ENCODE measurements around the gene LDHAL6A. TPM values are rescaled to one million over a fixed set of nuclear protein-coding genes. Genes with fewer than 3 reads are reported as not detected.

The LDHAL6A gene
- total RNA-seq, 1 donor from 2014 or later = not detected

DNA sequence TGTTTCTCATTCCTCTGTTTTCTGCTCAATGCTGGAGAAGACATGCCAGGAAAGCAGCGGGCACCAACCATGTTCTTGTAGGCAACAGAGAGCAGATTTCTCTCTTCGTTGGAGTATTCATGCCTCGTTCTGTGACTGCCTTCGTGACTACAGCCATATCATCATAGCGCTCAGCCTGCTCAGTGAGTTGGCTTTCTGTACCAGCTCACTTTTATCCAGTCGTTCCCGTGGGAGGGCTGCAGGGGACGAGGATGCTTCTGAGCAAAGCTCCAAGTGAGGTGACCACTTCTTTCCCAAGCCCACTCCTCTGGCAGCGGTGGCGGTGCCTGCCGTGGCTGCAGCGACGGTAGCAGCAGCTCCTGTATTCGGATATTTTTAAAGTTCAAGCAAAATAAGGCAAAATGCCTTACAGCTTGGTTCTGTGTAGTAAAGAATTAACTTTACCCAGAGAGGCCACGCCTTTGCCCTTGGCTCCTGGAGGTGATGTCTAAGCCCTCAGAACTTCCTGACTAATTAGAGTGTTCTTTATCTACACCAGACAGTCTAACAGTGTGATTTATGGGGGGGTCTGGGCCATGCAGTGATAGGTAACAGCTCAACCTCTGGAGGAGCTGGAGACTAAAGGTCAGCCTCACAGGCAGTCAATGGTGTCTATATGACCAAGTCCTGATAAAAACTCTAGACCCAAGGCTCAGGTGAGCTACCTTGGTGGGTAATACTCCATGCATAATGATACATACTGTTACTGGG lies 35.3 kb downstream of the LDHAL6A start:
- H3K27me3 ChIP-seq = no peaks in the 10 kb centered on the region
- H3K27ac ChIP-seq = no peak overlapping the region
- intact Hi-C loops (cut with DNase I) = no loop called here
- DNase-seq = no peak
- TF ChIP-seq CTCF (IDR thresholded peaks at IDR 0.05) = no peak
- peaks cover 9% of the 10 kb centered on the region for H3K4me1 ChIP-seq
- no peak overlapping the region for H3K4me3 ChIP-seq
- peak; percentile 12 for ATAC-seq
- peaks cover 36% of the 10 kb centered on the region for H3K36me3 ChIP-seq
- no peaks in the 10 kb centered on the region for H3K9me3 ChIP-seq

- ATAC-seq (no peak), DNase-seq (no peak)
- no peak for TF ChIP-seq CTCF (IDR thresholded peaks at IDR 0.05)
- peaks cover 43% of the 10 kb centered on the region for H3K36me3 ChIP-seq
- intact Hi-C loops (cut with DNase I) = no loop called here
- peaks cover 9% of the 10 kb centered on the region for H3K4me1 ChIP-seq
- H3K9me3 ChIP-seq = no peaks in the 10 kb centered on the region
- no peak overlapping the region for H3K4me3 ChIP-seq
- no peak overlapping the region for H3K27ac ChIP-seq
- H3K27me3 ChIP-seq = no peaks in the 10 kb centered on the region
Observed at GRCh38 chr11:18491924-18492323, 36.3 kb downstream of the LDHAL6A start.

DNA sequence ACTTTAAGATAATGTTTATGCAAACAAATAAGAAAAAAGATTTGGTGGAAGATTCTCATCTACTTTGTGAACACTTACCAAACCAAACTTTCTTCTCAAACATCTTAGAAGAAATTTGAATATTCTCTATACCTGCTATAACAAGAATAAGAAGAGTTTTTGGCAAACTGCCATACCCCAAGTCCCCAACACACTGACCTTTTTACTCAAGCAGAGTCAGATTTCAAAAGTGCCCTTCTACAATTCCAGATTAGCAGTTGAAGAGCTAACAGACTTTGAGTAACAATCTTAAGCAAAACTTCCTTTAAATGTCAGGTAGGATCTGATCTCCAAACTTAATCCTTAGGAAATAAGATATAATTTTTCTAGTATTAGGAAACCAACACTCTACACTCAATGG lies 37.2 kb downstream of the LDHAL6A start:
- TF ChIP-seq CTCF (IDR thresholded peaks at IDR 0.05) = no peak
- H3K4me1 ChIP-seq = peaks cover 9% of the 10 kb centered on the region
- H3K9me3 ChIP-seq = no peaks in the 10 kb centered on the region
- peaks cover 48% of the 10 kb centered on the region for H3K36me3 ChIP-seq
- no peak overlapping the region for H3K27ac ChIP-seq
- no peaks in the 10 kb centered on the region for H3K27me3 ChIP-seq
- no peak overlapping the region for H3K4me3 ChIP-seq
- ATAC-seq = no peak
- DNase-seq = no peak
- intact Hi-C loops (cut with DNase I) = no loop called here

DNA sequence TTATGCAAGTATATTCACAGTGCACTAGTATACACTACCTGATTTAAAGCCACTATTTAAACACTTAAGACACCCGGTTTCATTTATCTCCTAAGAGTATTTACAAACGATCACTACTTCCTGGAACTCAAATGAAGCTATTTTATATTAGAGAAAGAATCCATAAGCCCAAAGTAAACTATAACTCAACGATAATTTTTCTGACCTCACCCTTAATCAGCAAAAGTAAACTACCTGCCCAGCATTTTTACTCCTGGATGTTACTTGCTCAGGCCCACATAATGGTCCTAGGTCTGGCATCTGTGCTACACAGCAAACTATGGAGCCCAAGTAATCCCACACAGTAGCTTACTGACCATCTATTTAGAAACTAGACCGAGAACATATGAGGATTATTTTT lies 37.7 kb downstream of the LDHAL6A start:
- H3K36me3 ChIP-seq = peaks cover 53% of the 10 kb centered on the region
- H3K27ac ChIP-seq = no peak overlapping the region
- TF ChIP-seq CTCF (IDR thresholded peaks at IDR 0.05) = no peak
- no peak for DNase-seq
- intact Hi-C loops (cut with DNase I) = no loop called here
- peaks cover 9% of the 10 kb centered on the region for H3K4me1 ChIP-seq
- H3K27me3 ChIP-seq = no peaks in the 10 kb centered on the region
- ATAC-seq = no peak
- H3K9me3 ChIP-seq = no peaks in the 10 kb centered on the region
- no peak overlapping the region for H3K4me3 ChIP-seq

GRCh38 chr11:18495271-18495670 lies 39.6 kb downstream of the LDHAL6A start:
- Histone ChIP-seq H3K36me3 (peaks cover 58% of the 10 kb centered on the region), H3K4me1 (peaks cover 9% of the 10 kb centered on the region), H3K27me3 (no peaks in the 10 kb centered on the region), H3K4me3 (no peak overlapping the region), H3K27ac (no peak overlapping the region), H3K9me3 (no peaks in the 10 kb centered on the region)
- no peak for DNase-seq
- intact Hi-C loops (cut with DNase I) = no loop called here
- ATAC-seq = no peak
- no peak for TF ChIP-seq CTCF (IDR thresholded peaks at IDR 0.05)

Measured in upper lobe of right lung (tissue), 1 donor.